SK-N-SH (cell line): Measurements from ENCODE around the gene SYT11. TPM values are rescaled to one million over a fixed set of nuclear protein-coding genes. Genes with fewer than 3 reads are reported as not detected.

ENCODE experiments used
- CTCF ChIA-PET: fragments of 300-600, 350-600 bp; formaldehyde crosslinking; extraction: SDS; loops from one replicate; lab custom pipeline; 2021; lab: Yijun Ruan, JAX
- POLR2A ChIA-PET: fragments of 350-600 bp; sonication (Branson Sonifier 250); formaldehyde crosslinking; extraction: SDS; loops from one replicate; lab custom pipeline; 2020; ENCODE audit warnings: antibody characterized with exemption, inconsistent platforms; lab: Yijun Ruan, JAX
- DNase-seq: peaks from one replicate; pipeline ENCODE4 v3.0.0; 2012
- H2AFZ ChIP-seq: fragments of 200-600 bp; sonication (generic); 2 replicates; pipeline ENCODE4 v1.8.1; 2016; ENCODE audit warnings: antibody characterized with exemption, mild to moderate bottlenecking, low read depth
- H3F3A ChIP-seq: fragments of 200-600 bp; sonication (generic); replicated peaks from 2 replicates; pipeline ENCODE3; 2016; ENCODE audit warnings: antibody characterized with exemption, mild to moderate bottlenecking; ENCODE audit not compliant: insufficient read depth
- H3K27ac ChIP-seq, 2 experiments: fragments of 200-500 bp in 1 of 2; fragments of 200-600 bp in 1 of 2; sonication (Bioruptor generic) in 1 of 2; sonication (generic), shearing (Covaris generic) in 1 of 2; 2 replicates each; pipeline versions ENCODE4 v1.5.1 to v1.6.1; 2014 to 2016; ENCODE audit warnings: low read depth in 2 of 2, inconsistent platforms in 1 of 2, low read length in 1 of 2, mild to moderate bottlenecking in 1 of 2, mixed read lengths in 1 of 2
- H3K27me3 ChIP-seq: fragments of 200-600 bp; sonication (generic), shearing (Covaris generic); 2 replicates; pipeline ENCODE4 v1.6.1; 2016; ENCODE audit warnings: mixed run types; ENCODE audit not compliant: insufficient read depth
- H3K36me3 ChIP-seq, 2 experiments: fragments of 200-500 bp in 1 of 2; fragments of 200-600 bp in 1 of 2; sonication (Bioruptor generic) in 1 of 2; sonication (generic) in 1 of 2; replicated peaks in 1 of 2; 2 replicates each; pipeline versions ENCODE3 to v1.5.1; 2014 to 2016; ENCODE audit warnings: low read length in 1 of 2, mild to moderate bottlenecking in 1 of 2; ENCODE audit not compliant: insufficient read depth in 2 of 2, control insufficient read depth in 1 of 2
- H3K4me1 ChIP-seq, 2 experiments: fragments of 200-500 bp in 1 of 2; fragments of 200-600 bp in 1 of 2; sonication (Bioruptor generic) in 1 of 2; sonication (generic), shearing (Covaris generic) in 1 of 2; 2 replicates each; pipeline versions ENCODE4 v1.5.1 to v1.6.1; 2014 to 2016; ENCODE audit warnings: low read depth in 1 of 2, low read length in 1 of 2, mixed run types in 1 of 2; ENCODE audit not compliant: insufficient read depth in 2 of 2, control insufficient read depth in 1 of 2
- H3K4me2 ChIP-seq: fragments of 200-600 bp; sonication (generic), shearing (Covaris generic); 2 replicates; pipeline ENCODE4 v1.6.1; 2017; ENCODE audit warnings: mixed run types
- H3K4me3 ChIP-seq, 2 experiments: fragments of 200-500 bp in 1 of 2; fragments of 200-600 bp in 1 of 2; sonication (Bioruptor generic) in 1 of 2; sonication (generic), shearing (Covaris generic) in 1 of 2; 2 replicates each; pipeline versions ENCODE4 v1.5.1 to v1.8.1; 2014 to 2016; ENCODE audit warnings: low read depth in 2 of 2, inconsistent platforms in 1 of 2, low read length in 1 of 2, mild to moderate bottlenecking in 1 of 2, mixed read lengths in 1 of 2, moderate library complexity in 1 of 2
- H3K79me2 ChIP-seq: fragments of 200-600 bp; sonication (generic); 2 replicates; pipeline ENCODE4 v1.8.1; 2017; ENCODE audit warnings: mild to moderate bottlenecking; ENCODE audit not compliant: insufficient read depth
- H3K9ac ChIP-seq: fragments of 200-600 bp; sonication (generic); 2 replicates; pipeline ENCODE4 v1.6.1; 2017; ENCODE audit warnings: mixed run types
- H3K9me2 ChIP-seq: fragments of 200-600 bp; sonication (generic); 2 replicates; pipeline ENCODE4 v1.6.1; 2017; ENCODE audit warnings: mixed run types
- H3K9me3 ChIP-seq: fragments of 200-600 bp; sonication (generic); 2 replicates; pipeline ENCODE4 v1.6.1; 2017; ENCODE audit warnings: mixed run types, mild to moderate bottlenecking, moderate library complexity
- H4K20me1 ChIP-seq: fragments of 200-600 bp; sonication (generic); 2 replicates; pipeline ENCODE4 v1.6.1; 2017; ENCODE audit warnings: mild to moderate bottlenecking, mixed run types; ENCODE audit not compliant: insufficient read depth
- CTCF ChIP-seq: fragments of 200-600 bp; sonication (generic); IDR thresholded peaks from 2 replicates; pipeline ENCODE4 v1.6.1; 2017; ENCODE audit warnings: antibody characterized with exemption, mild to moderate bottlenecking, moderate library complexity
- ELF1 ChIP-seq: IDR thresholded peaks from 2 replicates; pipeline ENCODE4 v1.4.0; 2012
- EZH2phosphoT487 ChIP-seq: fragments of 200-600 bp; sonication (generic); IDR thresholded peaks from 2 replicates; pipeline ENCODE4 v1.6.1; 2017; ENCODE audit warnings: low read depth, mixed run types, mild to moderate bottlenecking, antibody characterized with exemption, moderate library complexity, borderline replicate concordance
- FOSL2 ChIP-seq: IDR thresholded peaks from 2 replicates; pipeline ENCODE4 v1.4.0; 2012; ENCODE audit warnings: low read depth, mild to moderate bottlenecking, moderate library complexity, borderline replicate concordance
- FOXJ3 ChIP-seq: sonication (generic); formaldehyde crosslinking; IDR thresholded peaks from 2 replicates; pipeline ENCODE4 v1.5.1; 2020; ENCODE audit warnings: mild to moderate bottlenecking, missing genetic modification reagents
- FOXM1 ChIP-seq: IDR thresholded peaks from 2 replicates; pipeline ENCODE4 v1.4.0; 2012; ENCODE audit warnings: low read depth, mild to moderate bottlenecking
- GABPA ChIP-seq: IDR thresholded peaks from 2 replicates; pipeline ENCODE4 v1.4.0; 2012; ENCODE audit warnings: low read depth, mild to moderate bottlenecking
- GATA2 ChIP-seq: sonication (generic); formaldehyde crosslinking; IDR thresholded peaks from 2 replicates; pipeline ENCODE4 v1.5.0; 2020; ENCODE audit warnings: mild to moderate bottlenecking, missing genetic modification reagents
- MAX ChIP-seq: IDR thresholded peaks from 2 replicates; pipeline ENCODE4 v1.4.0; 2012; ENCODE audit warnings: low read depth
- MXI1 ChIP-seq: IDR thresholded peaks from 2 replicates; pipeline ENCODE4 v1.6.1; 2012; ENCODE audit warnings: mild to moderate bottlenecking, low read depth, low read length, improper control_type of control experiment
- RCOR1 ChIP-seq: fragments of 150-350 bp; IDR thresholded peaks from 2 replicates; pipeline ENCODE4 v1.6.1; 2017; ENCODE audit warnings: antibody characterized with exemption, low read length
- REST ChIP-seq: IDR thresholded peaks from 2 replicates; pipeline ENCODE4 v1.6.1; 2012; ENCODE audit warnings: mild to moderate bottlenecking, low read depth, low read length, moderate library complexity
- RFX5 ChIP-seq: IDR thresholded peaks from 2 replicates; pipeline ENCODE4 v1.6.1; 2012; ENCODE audit warnings: mild to moderate bottlenecking, improper control_type of control experiment, low read length
- SMC3 ChIP-seq: IDR thresholded peaks from 2 replicates; pipeline ENCODE4 v1.6.1; 2012; ENCODE audit warnings: low read depth, low read length, improper control_type of control experiment
- TAF1 ChIP-seq: IDR thresholded peaks from 2 replicates; pipeline ENCODE4 v1.6.1; 2012; ENCODE audit warnings: low read depth, mild to moderate bottlenecking, low read length, moderate library complexity, borderline replicate concordance
- TCF12 ChIP-seq: IDR thresholded peaks from 2 replicates; pipeline ENCODE4 v1.4.0; 2012
- WGBS: methylation state at CpG from one replicate; pipeline ENCODE4 v1.1.6; 2017; ENCODE audit warnings: low lambda C conversion rate; 5-methylcytosine and 5-hydroxymethylcytosine counted together
- polyA plus RNA-seq, 3 experiments: library from polyadenylated mRNA; depleted of rRNA; stranded (reverse); fragments of >200 nt; gene quantifications; 2 replicates each; pipeline ENCODE4 v1.2.3, GENCODE V29; 2012

Gene SYT11
- polyA plus RNA-seq, 1 of the 3 experiments (the other 2 are of a cell fraction): 26.7 TPM

- H3K4me3 ChIP-seq: no peak overlapping the region
- H3K27ac ChIP-seq: no peak overlapping the region
- ChIA-PET CTCF (interaction anchor here (1.5 kb wide), 1 partner anchor 9 kb away, joined by 5 read pairs; no protein-coding TSS in a partner anchor), POLR2A (no interaction called here)
- no peak overlapping the region for H3K9ac ChIP-seq
- no peak overlapping the region for H3K4me2 ChIP-seq
- TF ChIP-seq RFX5 (no peak), SMC3 (no peak), MAX (no peak), MXI1 (no peak), REST (no peak), ELF1 (no peak), CTCF (no peak), FOXJ3 (CRISPR knock-in tag) (no peak), TAF1 (no peak)
- no peaks in the 10 kb centered on the region for H3K9me3 ChIP-seq
- no peaks in the 10 kb centered on the region for H3K27me3 ChIP-seq
- peaks cover 12 to 22% of the 10 kb centered on the region in 2 experiments for H3K36me3 ChIP-seq
- DNase-seq: no peak
- H3F3A ChIP-seq: peaks cover 27% of the 10 kb centered on the region
- H3K4me1 ChIP-seq: peaks cover 0 to 8% of the 10 kb centered on the region in 2 experiments; a peak in 2 of 4 replicates
- H4K20me1 ChIP-seq: no peaks in the 10 kb centered on the region
- H2AFZ ChIP-seq: no peak overlapping the region
- H3K79me2 ChIP-seq: 0 out of 2 replicates have a peak, but pooled peaks cover 4% of the 10 kb centered on the region
- H3K9me2 ChIP-seq: no peaks in the 10 kb centered on the region
These were observed 22.9 kb downstream of the SYT11 start for GRCh38 chr1:155882235-155882634.

- Histone ChIP-seq H3K9ac (no peak overlapping the region), H2AFZ (no peak overlapping the region), H3K79me2 (0 out of 2 replicates have a peak, but pooled peaks cover 4% of the 10 kb centered on the region), H3K4me1 (peaks cover 0 to 8% of the 10 kb centered on the region in 2 experiments; a peak in 2 of 4 replicates), H4K20me1 (no peaks in the 10 kb centered on the region), H3K27ac (no peak overlapping the region), H3K36me3 (peaks cover 12 to 22% of the 10 kb centered on the region in 2 experiments), H3K4me2 (no peak overlapping the region), H3K9me2 (no peaks in the 10 kb centered on the region), H3F3A (peaks cover 27% of the 10 kb centered on the region), H3K27me3 (no peaks in the 10 kb centered on the region), H3K4me3 (no peak overlapping the region), H3K9me3 (no peaks in the 10 kb centered on the region)
- WGBS: 76% methylated on average over 2 of the region's 2 CpGs
- CTCF ChIA-PET: interaction anchor here (1.5 kb wide), 1 partner anchor 10 kb away, joined by 5 read pairs; no protein-coding TSS in a partner anchor
- POLR2A ChIA-PET: no interaction called here
- no peak for DNase-seq
- TF ChIP-seq EZH2phosphoT487: no peak
- TF ChIP-seq RCOR1: no peak
- no peak for TF ChIP-seq MXI1
- no peak for TF ChIP-seq TAF1
- no peak for TF ChIP-seq FOXM1
- no peak for TF ChIP-seq ELF1
- TF ChIP-seq TCF12: no peak
- no peak for TF ChIP-seq FOSL2
- TF ChIP-seq GABPA: no peak
- TF ChIP-seq GATA2 (CRISPR knock-in tag): no peak
- TF ChIP-seq SMC3: no peak
- TF ChIP-seq REST: no peak
These were observed 23.4 kb downstream of the SYT11 start for GRCh38 chr1:155882766-155883165.
